ENCODE data around the gene ABCA3. TPM values are rescaled to one million over a fixed set of nuclear protein-coding genes. Genes with fewer than 3 reads are reported as not detected.
A peak's percentile ranks its signal among the peaks of the same experiment; 100 is the strongest.

The ABCA3 gene
- total and polyA plus RNA-seq, 2 of the 8 experiments (the other 6 are each of a cell fraction or from before 2014, with no cell fraction given): 5.7 to 7.9 TPM

GRCh38 chr16:2253293-2253692, 87.2 kb downstream of the ABCA3 start:
- CTCF ChIA-PET (ENCODE audit: partially characterized antibody): interaction anchor here (1.1 to 2.6 kb wide), 7 partner anchors 10 to 174 kb away, joined by 3 to 10 read pairs (median 4); no protein-coding TSS in a partner anchor

More at GRCh38 chr16:2253293-2253692, 87.2 kb downstream of the ABCA3 start:
- Histone ChIP-seq H3K18ac (ENCODE audit: extremely low read depth, low read length) (no peak overlapping the region), H3K79me2 (ENCODE audit: control insufficient read depth in 1 of 2, insufficient read depth in 2 of 2, low read length in 2 of 2) (peaks cover 0 to 29% of the 10 kb centered on the region in 2 experiments; a peak in 2 of 4 replicates), H3K4me1 (replicated peaks in 1 of 4; ENCODE audit: control insufficient read depth in 3 of 4, insufficient read depth in 4 of 4, low read length in 3 of 4) (peaks cover 4 to 6% (median 5%) of the 10 kb centered on the region in 4 experiments; a peak in 6 of 7 replicates), H2AK5ac (ENCODE audit: low read depth, low read length) (no peak overlapping the region), H3K23me2 (ENCODE audit: low read depth, low read length) (peaks cover 5% of the 10 kb centered on the region; the same call in 1 of the 2 replicates), H3K27me3 (replicated peaks in 1 of 4; ENCODE audit: control insufficient read depth in 3 of 4, extremely low read depth in 1 of 4, insufficient read depth in 3 of 4, low read length in 3 of 4) (no peaks in the 10 kb centered on the region), H3K9ac (replicated peaks in 1 of 4; ENCODE audit: extremely low read depth in 1 of 4, low read depth in 3 of 4, low read length in 3 of 4) (no peak overlapping the region), H2BK120ac (replicated peaks; ENCODE audit: low read depth, low read length) (no peak overlapping the region), H4K5ac (ENCODE audit: insufficient read length, low read depth, low read length) (no peak overlapping the region), H4K20me1 (replicated peaks in 1 of 2; ENCODE audit: control insufficient read depth in 1 of 2, insufficient read depth in 2 of 2, low read length in 2 of 2) (peaks cover 15 to 18% of the 10 kb centered on the region in 2 experiments), H2BK5ac (ENCODE audit: low read depth, low read length) (no peak overlapping the region; the same call in 1 of the 2 replicates), H3K56ac (replicated peaks; ENCODE audit: insufficient read length, low read depth, low read length) (no peak overlapping the region), H3K4me2 (ENCODE audit: insufficient read depth in 1 of 2, low read depth in 2 of 2, low read length in 2 of 2) (no peak overlapping the region), H2BK15ac (ENCODE audit: low read length) (no peak overlapping the region), H3K4me3 (ENCODE audit: extremely low read depth in 1 of 4, insufficient read depth in 2 of 4, low read depth in 3 of 4, low read length in 4 of 4) (no peak overlapping the region), H3K23ac (ENCODE audit: insufficient read length) (no peak overlapping the region), H3K4ac (replicated peaks; ENCODE audit: insufficient read length, low read depth, low read length) (no peak overlapping the region), H4K8ac (ENCODE audit: extremely low read depth, insufficient read depth, low read length) (no peak overlapping the region), H4K91ac (replicated peaks; ENCODE audit: insufficient read length, low read length) (no peak overlapping the region), H3K14ac (ENCODE audit: insufficient read length) (no peak overlapping the region), H3K79me1 (ENCODE audit: low read depth, low read length) (peaks cover 8% of the 10 kb centered on the region; the same call in 1 of the 2 replicates), H2BK12ac (ENCODE audit: low read depth, low read length) (no peak overlapping the region), H2BK20ac (ENCODE audit: low read length) (no peak overlapping the region), H3K36me3 (ENCODE audit: control insufficient read depth in 2 of 4, insufficient read depth in 4 of 4, low read length in 3 of 4) (peaks cover 27 to 61% (median 47%) of the 10 kb centered on the region in 4 experiments), H3K9me3 (ENCODE audit: insufficient read depth in 2 of 2, low read depth in 1 of 2, low read length in 1 of 2) (no peaks in the 10 kb centered on the region), H3K27ac (ENCODE audit: low read depth, low read length) (no peak overlapping the region), H2AFZ (ENCODE audit: low read length) (no peak overlapping the region)
- TF ChIP-seq POLR2AphosphoS5 (IDR thresholded peaks at IDR 0.05; ENCODE audit: low read depth, low read length) (peak; percentile 23), POLR2A (IDR thresholded peaks at IDR 0.05; ENCODE audit: control extremely low read depth in 1 of 2, low read depth in 2 of 2, low read length in 2 of 2) (no peak)
- DNase-seq (ENCODE audit: low read depth in 1 of 2, low spot score in 2 of 2) (no peak), FAIRE-seq (no peak)
- POLR2A ChIA-PET (ENCODE audit: partially characterized antibody): interaction anchor here (0.6 to 13.9 kb wide), 11 partner anchors 13 to 262 kb away, joined by 3 to 228 read pairs (median 9); partner anchors contain the start of genes DNASE1L2, E4F1, RNPS1 and TRAF7
- 91% methylated on average over 10 of the region's 11 CpGs; no CpG with 5 or more reads in 1 of the 2 experiments for WGBS, 2 experiments (ENCODE audit: extremely low coverage in 1 of 2, insufficient coverage in 1 of 2, insufficient read length in 1 of 2, insufficient replicate concordance in 2 of 2, low coverage in 1 of 2, low lambda C conversion rate in 2 of 2, missing lambda C conversion rate in 1 of 2)

All from H1 (cell line).